Measurements from ENCODE around the gene SCARB1. TPM values are rescaled to one million over a fixed set of nuclear protein-coding genes. Genes with fewer than 3 reads are reported as not detected.

Gene SCARB1
- total and polyA plus RNA-seq, 9 of the 15 experiments (the other 6 are each of a cell fraction or from before 2014, with no cell fraction given): 0.56 to 157 (median 52.8) TPM

- Histone ChIP-seq H3K9me1 (ENCODE audit: control insufficient read depth, insufficient read depth, low read length) (peaks cover 4% of the 10 kb centered on the region), H3K9ac (ENCODE audit: insufficient read depth in 1 of 2, low read depth in 2 of 2, low read length in 2 of 2) (no peak overlapping the region), H4K20me1 (replicated peaks; ENCODE audit: control insufficient read depth, insufficient read depth, low read length) (no peaks in the 10 kb centered on the region), H3K4me1 (replicated peaks in 1 of 2; ENCODE audit: control insufficient read depth in 2 of 2, insufficient read depth in 2 of 2, low read length in 2 of 2) (peaks cover 0 to 11% of the 10 kb centered on the region in 2 experiments; a peak in 1 of 5 replicates), H3K4me3 (no peak overlapping the region), H2AFZ (ENCODE audit: low read depth, low read length) (no peak overlapping the region), H3K27ac (ENCODE audit: extremely low read depth, low read depth, low read length) (no peak overlapping the region), H3K9me3 (replicated peaks; ENCODE audit: control insufficient read depth, insufficient read depth, low read depth, low read length) (no peaks in the 10 kb centered on the region), H3K79me2 (ENCODE audit: control insufficient read depth, insufficient read depth, low read length) (no peaks in the 10 kb centered on the region), H3K27me3 (ENCODE audit: control insufficient read depth in 2 of 2, insufficient read depth in 2 of 2, low read length in 2 of 2) (no peaks in the 10 kb centered on the region), H3K4me2 (ENCODE audit: insufficient read depth, low read length) (no peak overlapping the region), H3K36me3 (ENCODE audit: control insufficient read depth, insufficient read depth, low read length) (peaks cover 91% of the 10 kb centered on the region)
- WGBS (ENCODE audit: insufficient coverage, low coverage, missing lambda C conversion rate): 86% methylated on average over 13 of the region's 13 CpGs
- in situ Hi-C loops (cut with MboI): no loop called here
- no TSS peak for BruUV-seq (replicated peaks)
- ATAC-seq (no peak), DNase-seq (ENCODE audit: extremely low read depth in 1 of 4, low spot score in 3 of 4) (no peak), FAIRE-seq (no peak)
- intact Hi-C loops (cut with micrococcal nuclease): no loop called here
- TF ChIP-seq CREB3 (tag; conservative IDR thresholded peaks at IDR 0.05; ENCODE audit: low read depth) (no peak), ZNF316 (IDR thresholded peaks at IDR 0.05) (peak; percentile 23; the same call in 1 of the 2 replicates)
- POLR2A ChIA-PET: no interaction called here
- CTCF ChIA-PET (ENCODE audit: low intra/inter-chr PET ratio): no interaction called here
These were observed 74.6 kb downstream of the SCARB1 start for GRCh38 chr12:124788936-124789555.
